D341Med (cell line): ENCODE measurements around the gene AK1.

Experiments used
- DNase-seq: peaks from one replicate; pipeline ENCODE4 v3.0.0; 2012; ENCODE audit warnings: low spot score

Gene AK1

GRCh38 chr9:127877566-127877998 is at the start of gene AK1:
Gene AK1 (minus strand): TSS chr9:127877675. CDS start chr9:127874617, 3,058 bp downstream.
- DNase-seq: peak; percentile 89

- DNase-seq: no peak
Measured at GRCh38 chr9:127926906-127927200, 49.4 kb upstream of the AK1 start.

- no peak for DNase-seq
Measured at GRCh38 chr9:127925959-127926905, 48.8 kb upstream of the AK1 start.

GRCh38 chr9:127924736-127925444 is 47.4 kb upstream of the AK1 start:
- DNase-seq: no peak

- no peak for DNase-seq
Measured at GRCh38 chr9:127923771-127924170, 46.3 kb upstream of the AK1 start.

- peak; percentile 52 for DNase-seq
Measured at GRCh38 chr9:127923046-127923445, 45.6 kb upstream of the AK1 start.

- DNase-seq: peak; percentile 89
Measured at GRCh38 chr9:127921557-127922120, 44.2 kb upstream of the AK1 start.

- no peak for DNase-seq
Measured at GRCh38 chr9:127920794-127921193, 43.3 kb upstream of the AK1 start.

GRCh38 chr9:127919253-127919815 is 41.9 kb upstream of the AK1 start:
- no peak for DNase-seq

GRCh38 chr9:127918183-127919107 is 41.0 kb upstream of the AK1 start:
- DNase-seq: no peak

- no peak for DNase-seq
Measured at GRCh38 chr9:127917603-127918002, 40.1 kb upstream of the AK1 start.

GRCh38 chr9:127916720-127917581 is 39.5 kb upstream of the AK1 start, which contains the start of gene ST6GALNAC4:
Gene ST6GALNAC4 (minus strand): TSS chr9:127917041. CDS start chr9:127916419, 622 bp downstream.
- DNase-seq: peak; percentile 99

- no peak for DNase-seq
Measured at GRCh38 chr9:127915801-127916719, 38.6 kb upstream of the AK1 start.

- no peak for DNase-seq
Measured at GRCh38 chr9:127915325-127915752, 37.9 kb upstream of the AK1 start.

- DNase-seq: no peak
Measured at GRCh38 chr9:127913682-127914081, 36.2 kb upstream of the AK1 start.

- DNase-seq: no peak
Measured at GRCh38 chr9:127912882-127913281, 35.4 kb upstream of the AK1 start.

- DNase-seq: no peak
Measured at GRCh38 chr9:127912296-127912695, 34.8 kb upstream of the AK1 start.

- DNase-seq: peak; percentile 73
Measured at GRCh38 chr9:127910613-127911205, 33.2 kb upstream of the AK1 start.

GRCh38 chr9:127909839-127910273 is 32.4 kb upstream of the AK1 start:
- no peak for DNase-seq
